8988T (cell line): ENCODE data around the gene CDK12.

Experiments used
- DNase-seq: peaks from one replicate; pipeline ENCODE4 v3.0.0; 2011

CDK12 gene

DNA sequence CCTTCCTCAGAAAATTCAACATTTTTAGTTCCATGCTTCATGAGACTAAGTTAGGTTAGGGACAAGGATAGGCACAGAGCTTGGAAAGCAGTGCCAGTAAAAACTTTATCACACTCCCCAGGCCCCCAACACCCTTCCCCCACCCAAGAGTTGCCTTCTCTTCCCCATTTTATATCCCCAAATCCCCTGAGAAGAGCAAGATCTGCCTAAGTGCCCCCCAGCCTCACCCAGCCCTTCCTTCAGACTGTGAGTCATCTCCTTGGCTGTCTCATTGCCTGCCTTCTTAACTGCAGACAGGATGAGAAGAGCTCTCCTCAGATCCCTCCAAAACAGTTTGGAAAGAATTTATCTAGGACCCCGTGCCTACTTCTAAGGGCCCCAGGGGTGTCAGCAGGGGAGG is 90.6 kb downstream of the CDK12 start:
- DNase-seq = no peak

GRCh38 chr17:39553341-39553945 is 92.2 kb downstream of the CDK12 start:
- no peak for DNase-seq

GRCh38 chr17:39555368-39555767 is 94.1 kb downstream of the CDK12 start:
- no peak for DNase-seq

- DNase-seq = no peak
Observed at GRCh38 chr17:39556423-39556822, 95.1 kb downstream of the CDK12 start.

DNA sequence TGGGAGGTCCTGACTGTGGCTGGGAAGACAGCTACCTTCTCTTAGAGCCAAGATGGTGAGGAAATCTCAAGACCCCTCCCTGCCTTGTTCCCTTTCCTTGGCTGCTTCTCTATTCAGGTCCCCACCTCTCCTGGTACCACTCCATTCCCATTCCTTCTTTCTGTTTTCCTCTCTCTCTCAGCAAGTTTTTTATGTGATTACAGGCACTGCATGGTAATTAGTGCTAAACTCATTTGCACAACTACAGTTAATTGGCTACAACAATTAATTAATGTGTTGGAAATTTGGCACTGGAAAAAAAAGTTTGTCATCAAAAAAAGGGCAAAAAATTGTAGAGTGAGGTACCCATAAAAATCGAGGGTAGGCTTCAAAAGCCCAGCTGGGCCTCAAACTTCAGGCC is 101.1 kb downstream of the CDK12 start:
- no peak for DNase-seq

DNA sequence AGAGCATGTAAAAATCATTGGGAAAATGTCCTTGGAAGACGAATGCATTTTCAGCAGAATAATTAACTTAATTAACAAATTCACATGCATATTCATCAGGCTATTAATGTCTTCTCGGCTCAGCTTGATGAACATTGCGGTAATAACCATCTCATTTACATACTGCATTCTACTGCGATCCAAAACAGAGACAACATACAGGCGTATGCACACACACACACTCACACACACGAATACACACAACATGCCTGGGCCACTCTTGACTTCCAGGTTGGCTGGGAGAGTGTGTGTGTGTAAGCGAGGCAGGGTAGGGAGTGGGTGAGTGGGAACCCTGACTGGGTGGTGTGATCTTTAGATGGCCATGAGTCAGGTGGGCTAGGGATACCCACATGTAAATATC is 101.7 kb downstream of the CDK12 start:
- DNase-seq = no peak

DNA sequence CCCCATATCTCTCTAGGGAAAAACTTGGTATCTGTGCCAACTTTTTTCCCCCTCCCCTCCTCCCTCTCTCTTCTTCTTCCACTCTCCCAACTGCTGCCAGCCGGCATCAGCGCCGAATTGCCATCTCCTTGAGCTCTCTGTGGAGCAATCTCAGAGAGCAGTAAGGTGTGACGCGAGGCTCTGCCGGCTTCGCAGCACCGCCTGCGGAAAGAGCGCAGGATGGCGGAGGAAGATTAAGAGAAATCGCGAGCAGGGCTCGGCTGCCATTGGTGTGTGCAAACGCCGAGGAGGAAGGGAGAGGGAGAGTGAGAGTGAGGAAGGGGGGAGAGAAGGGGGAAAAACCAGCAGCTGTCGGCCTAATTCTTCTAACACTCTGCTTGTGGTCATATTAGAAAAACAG is 102.2 kb downstream of the CDK12 start:
- DNase-seq = no peak

DNA sequence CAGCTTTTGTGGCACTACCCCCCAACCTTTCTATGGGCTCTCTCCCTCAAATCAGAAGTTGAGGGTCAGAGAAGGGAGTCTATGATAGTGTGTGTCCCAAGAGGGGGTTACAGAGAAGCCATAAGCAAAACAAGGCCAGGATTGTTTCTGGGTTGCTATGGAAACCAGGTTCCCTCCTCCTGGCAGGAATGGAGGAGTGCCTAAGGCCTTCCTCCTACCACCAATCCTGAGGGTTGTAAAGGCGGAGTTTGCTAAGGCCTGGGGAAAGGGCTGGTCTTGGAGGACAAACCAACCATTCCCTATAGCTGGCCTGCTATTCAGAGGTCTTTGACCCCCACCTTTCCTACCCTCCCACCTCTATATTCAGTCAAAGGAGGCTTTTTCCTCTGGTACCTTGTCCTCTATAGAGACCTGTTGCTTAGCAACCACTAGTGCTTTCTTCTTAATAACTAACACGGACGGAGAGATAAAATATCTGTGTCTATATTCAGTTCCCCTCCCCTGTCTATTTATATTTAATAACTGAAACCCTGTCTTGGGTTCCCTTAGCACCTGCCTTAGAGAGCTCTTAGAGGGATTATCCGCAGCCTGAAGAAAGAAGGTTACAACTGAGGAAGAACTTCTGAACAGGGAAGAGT is 103.0 kb downstream of the CDK12 start:
- DNase-seq = no peak

DNA sequence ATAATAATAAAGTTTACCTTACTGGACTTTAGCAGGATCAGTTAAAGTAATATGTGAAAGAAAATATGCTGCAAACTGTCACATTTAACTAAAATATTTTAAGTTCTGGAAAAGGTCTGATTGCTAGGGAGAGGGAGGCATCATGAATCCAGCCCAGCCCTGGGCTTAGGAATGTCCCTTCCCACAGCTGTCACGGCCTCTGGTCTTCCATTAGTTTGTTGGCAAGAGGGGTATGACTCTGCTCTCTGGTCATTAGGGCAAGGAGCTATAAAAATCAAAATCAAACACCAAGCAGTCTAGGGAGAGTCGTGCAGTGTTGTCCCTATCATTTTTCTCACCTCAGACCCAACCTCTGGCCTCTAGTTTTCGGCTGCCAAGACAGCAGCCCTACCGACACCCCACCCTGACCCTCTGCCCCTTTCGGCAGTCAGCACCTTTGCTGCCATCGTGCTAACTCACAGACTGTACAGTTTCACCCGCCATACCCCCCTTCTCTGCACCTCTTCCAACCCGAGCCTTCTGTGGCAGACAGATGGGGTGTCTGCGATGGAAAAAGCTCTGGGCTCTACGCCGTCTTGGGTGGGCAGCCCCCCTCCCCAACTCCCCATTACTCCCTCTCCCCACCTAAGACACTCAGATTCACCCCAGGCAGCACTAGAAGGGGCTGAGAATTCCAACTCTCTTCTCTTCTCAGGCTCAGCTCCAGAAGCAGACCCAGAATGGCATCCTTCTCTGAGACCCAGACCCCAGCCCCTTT is 105.0 kb downstream of the CDK12 start:
- DNase-seq = no peak

DNA sequence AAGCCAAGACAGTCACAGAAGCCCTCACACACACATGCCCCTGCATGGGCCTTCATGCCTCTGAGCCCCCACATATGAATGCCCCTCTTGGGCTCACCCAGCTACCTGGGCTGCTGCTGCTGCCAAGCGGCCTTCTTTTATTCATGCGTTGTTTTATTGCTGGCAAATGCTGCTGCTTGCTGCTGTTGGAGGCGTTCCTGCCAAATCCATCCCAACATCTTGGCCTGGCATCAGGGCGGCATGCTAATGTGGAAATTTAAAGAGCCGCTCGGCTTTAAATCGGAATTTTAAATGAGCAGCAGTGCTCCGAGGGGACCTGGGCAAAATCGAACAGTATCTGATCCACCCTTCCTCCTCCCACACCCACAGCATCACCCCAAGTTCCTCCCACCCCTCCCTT is 107.4 kb downstream of the CDK12 start:
- no peak for DNase-seq

GRCh38 chr17:39569126-39569525 is 107.8 kb downstream of the CDK12 start:
- no peak for DNase-seq

DNA sequence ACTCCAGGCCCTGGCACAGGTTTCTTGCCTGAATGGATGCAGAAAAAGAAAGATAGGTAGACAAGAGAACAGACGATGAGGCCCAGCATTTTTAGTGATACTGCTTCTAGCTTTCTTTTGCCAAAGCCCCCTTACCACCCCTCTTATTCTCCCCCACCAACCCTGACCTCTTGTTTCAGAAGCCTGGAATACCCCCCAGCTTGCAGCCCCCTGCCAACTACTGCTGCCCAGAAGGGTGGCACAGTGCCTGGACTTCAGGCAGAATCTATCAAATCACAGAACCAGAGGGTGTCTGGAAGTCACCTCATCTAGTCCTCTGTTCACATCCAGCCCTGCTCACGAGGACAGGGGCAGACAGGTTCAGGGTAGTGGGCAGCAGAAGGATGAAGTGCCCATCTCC is 110.8 kb downstream of the CDK12 start:
- DNase-seq = no peak

DNA sequence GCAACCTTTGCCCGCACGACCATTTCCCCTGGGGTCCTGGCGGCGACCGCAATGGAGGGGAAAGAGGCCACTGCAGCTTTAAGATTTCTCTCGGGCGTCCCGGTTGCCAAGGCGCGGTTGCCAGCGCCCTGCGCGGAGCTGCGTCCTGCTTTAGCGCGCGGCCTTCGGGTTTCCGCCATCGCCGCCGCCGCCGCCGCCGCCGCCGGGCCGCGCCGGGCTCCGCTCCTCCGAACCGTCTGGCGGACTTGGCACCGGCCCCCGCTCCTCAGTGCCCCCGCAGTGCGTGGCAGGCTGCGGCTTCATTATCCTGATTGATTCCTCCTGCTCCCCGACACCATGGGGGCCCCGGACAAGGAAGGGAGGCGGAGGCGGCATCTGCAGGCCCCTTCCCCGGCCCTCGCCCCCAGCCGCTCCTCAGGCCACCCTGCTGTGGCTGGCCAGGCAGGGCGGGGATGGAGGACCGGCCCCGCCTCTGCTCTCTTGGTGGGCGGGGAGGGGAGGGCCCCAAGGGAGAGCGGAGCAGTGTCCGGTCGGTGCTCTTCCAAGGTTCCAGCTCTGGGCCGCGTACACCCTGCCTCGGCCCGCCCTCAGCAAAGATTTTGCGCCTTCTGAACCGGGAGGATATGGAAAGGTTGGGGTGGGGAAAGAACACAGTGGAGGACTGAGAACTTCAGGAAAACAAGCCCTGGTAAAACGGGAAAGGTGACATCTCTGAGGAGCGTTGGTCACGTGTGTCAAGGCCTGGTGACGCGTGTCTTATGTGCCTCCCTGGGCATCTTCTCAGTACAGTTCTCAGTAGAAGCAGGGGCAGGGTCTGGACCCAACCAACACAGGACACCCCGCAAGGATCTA is 112.4 kb downstream of the CDK12 start:
- peak; percentile 87 for DNase-seq

DNA sequence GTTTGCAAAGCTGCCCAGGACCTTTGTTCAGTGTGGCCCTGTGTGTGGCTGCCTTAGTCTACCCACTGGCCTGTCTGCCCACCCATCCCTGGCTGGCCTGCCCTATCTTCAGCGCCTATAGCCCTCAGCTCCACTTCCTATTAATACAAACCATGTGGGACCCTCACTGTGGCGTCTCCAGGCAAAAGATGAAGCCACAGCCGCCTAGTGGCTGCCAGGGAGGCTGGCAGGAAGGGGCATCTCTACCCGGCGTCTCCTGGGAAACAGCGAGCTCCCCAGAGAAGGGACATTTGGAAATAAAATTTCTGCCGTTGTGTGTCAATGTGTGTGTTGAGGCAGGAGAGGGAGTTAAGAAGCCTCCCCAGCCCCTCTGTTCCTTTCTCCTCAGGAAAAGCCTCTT is 114.9 kb downstream of the CDK12 start:
- peak; percentile 86 for DNase-seq

DNA sequence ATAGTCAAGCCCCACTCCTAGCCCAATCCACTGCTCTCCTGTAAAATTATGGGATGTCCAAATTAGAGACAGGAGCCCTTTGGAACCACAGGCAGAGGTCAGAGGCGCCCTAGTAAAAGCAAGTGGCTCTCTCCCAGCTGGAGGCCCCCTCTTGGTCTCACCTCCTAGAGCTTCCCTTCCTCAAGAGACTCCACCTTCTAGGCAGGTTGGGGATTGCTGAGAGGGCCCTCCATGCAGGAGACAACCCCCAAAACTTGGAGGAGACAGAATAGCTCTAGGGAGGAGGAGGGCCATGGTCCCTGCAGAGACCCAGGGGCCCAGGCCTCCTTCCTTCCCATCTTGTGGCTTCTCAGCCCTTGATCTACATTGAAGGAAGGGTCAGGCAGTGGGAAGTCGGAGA is 117.0 kb downstream of the CDK12 start:
- DNase-seq = no peak

DNA sequence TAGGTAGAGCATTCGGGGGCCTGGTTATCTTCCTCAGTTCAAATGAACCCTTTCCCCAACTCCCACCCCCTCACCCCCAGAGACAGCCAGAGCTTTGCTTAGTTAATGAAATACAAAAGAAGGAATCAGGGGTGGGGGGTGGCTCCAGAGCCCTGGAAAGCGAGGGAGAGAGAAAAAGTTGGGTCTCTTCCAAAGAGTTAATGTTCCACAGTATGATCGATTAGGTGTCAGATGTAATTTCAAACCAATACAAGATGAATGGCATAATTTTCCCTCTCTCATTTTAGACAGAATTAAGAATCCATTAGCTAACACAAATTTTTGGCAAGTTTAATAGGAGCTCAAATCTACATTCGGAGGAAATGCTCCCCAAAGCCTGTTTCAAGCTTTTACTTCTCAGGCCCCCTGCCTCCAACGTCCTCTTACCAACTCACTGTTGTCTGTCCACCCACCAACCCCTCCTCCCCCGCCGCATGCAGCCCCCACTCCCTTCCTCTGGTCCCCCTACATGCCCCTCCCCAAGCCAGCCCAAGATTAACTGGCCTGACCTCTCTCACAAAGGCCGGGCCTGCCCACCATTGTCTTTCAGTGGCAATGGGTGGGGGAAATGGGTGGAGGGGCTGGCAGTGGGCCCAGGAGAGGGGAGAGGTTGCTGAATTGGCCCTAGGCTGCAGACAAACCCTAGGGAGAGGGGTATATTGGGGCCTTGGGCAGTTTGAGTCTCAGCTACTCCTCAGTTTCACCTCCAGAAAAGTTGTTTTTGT is 118.2 kb downstream of the CDK12 start:
- no peak for DNase-seq

GRCh38 chr17:39580082-39580468 is 118.8 kb downstream of the CDK12 start:
- no peak for DNase-seq

- no peak for DNase-seq
Observed at GRCh38 chr17:39581071-39581758, 119.9 kb downstream of the CDK12 start.

DNA sequence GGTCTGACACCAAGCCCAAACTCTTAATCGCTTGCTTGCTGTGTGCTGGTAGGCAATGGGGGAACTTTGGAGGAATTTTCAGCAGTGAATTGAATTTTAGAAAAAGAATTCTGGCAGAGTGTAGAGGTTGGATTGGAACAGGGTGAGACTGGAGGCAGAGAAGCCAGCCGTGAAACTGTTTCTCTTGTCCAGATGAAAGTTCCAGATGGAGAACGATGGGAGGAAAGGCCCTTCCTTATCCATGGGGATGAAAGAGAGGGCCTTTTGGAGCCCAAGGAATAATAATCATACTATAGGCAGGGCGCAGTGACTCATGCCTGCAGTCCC is 120.4 kb downstream of the CDK12 start:
- no peak for DNase-seq

GRCh38 chr17:39582658-39583057 is 121.4 kb downstream of the CDK12 start:
- no peak for DNase-seq
